CD1c-positive myeloid dendritic cell (primary cell): ENCODE measurements around the gene VCP.

ENCODE experiments used
- DNase-seq: peaks from one replicate; pipeline ENCODE4 v3.0.0-alpha.2; 2016; ENCODE audit errors: extremely low spot score

The VCP gene

GRCh38 chr9:35014517-35014916, 57.9 kb downstream of the VCP start:
- DNase-seq = no peak

DNA sequence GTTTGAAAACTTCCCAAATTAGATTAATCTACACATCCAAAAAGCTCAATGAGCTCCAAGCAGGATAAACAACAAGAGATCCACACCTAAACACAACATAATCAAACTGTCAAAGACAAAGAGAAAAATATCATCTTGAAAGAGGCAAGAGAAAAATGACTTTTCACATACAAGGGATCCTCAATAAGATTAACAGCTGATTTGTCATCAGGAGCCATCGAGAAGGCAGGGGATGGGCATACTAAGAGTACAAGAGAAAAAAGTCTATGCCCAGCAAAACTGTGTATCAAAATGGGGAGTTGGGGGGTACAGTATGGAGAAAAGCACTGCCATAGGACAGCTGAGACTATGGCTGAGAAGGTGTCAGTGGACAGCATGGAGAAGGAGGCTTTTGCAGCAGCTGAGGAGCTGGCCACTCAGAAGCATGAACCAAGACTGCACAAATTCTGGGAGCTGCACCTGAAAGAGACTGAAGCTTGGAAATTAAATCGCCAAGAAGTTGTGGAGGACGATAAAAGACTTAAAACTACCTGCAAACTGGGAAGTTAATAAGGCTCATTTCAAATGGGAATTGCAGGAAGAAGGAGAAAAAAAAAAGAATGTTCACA, 62.0 kb downstream of the VCP start:
- no peak for DNase-seq
